GM03348 (cell line): ENCODE results near the gene CHST6.
"Not testable (repeated sequence)": the region's sequence is repeated elsewhere in the genome, so short reads cannot be mapped to it uniquely, and the experiment has no call there.

Experiments used
- DNase-seq: peaks from one replicate; pipeline ENCODE4 v3.0.0; 2012; ENCODE audit warnings: low spot score

Gene CHST6

DNA sequence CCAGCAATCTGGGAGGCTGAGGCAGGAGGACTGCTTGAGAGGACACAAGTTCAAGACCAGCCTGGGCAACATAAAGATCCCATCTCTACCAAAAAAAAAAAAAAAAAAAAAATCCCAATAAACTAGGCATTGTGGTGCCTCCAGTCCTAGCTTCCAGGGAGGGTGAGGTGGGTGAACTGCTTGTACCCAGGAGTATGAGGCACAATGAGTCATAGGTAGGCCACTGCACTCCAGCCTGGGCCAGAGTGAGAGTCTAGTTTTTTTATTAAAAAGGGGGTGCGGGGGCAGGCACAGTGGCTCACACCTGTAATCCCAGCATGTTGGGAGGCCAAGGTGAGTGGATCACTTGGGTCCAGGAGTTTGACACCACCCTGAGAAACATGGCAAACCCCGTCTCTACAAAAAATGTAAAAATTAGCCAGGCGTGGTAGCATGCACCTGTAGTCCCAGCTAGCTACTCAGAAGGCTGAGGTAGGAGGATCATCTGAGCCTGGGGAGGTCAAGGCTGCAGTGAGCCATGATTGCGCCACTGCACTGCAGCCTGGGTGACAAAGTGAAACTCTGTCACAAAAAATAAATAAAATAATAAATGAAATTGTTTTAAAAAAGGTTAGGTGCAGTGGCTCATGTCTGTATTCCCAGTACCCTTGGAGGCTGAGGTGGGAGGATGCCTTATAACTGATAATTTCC, 7.8 kb upstream of the CHST6 start:
- no peak for DNase-seq

- DNase-seq = not testable (repeated sequence)
Measured at GRCh38 chr16:75501820-75502219, 6.6 kb upstream of the CHST6 start.

GRCh38 chr16:75501359-75501758, 6.1 kb upstream of the CHST6 start:
- DNase-seq = no peak

DNA sequence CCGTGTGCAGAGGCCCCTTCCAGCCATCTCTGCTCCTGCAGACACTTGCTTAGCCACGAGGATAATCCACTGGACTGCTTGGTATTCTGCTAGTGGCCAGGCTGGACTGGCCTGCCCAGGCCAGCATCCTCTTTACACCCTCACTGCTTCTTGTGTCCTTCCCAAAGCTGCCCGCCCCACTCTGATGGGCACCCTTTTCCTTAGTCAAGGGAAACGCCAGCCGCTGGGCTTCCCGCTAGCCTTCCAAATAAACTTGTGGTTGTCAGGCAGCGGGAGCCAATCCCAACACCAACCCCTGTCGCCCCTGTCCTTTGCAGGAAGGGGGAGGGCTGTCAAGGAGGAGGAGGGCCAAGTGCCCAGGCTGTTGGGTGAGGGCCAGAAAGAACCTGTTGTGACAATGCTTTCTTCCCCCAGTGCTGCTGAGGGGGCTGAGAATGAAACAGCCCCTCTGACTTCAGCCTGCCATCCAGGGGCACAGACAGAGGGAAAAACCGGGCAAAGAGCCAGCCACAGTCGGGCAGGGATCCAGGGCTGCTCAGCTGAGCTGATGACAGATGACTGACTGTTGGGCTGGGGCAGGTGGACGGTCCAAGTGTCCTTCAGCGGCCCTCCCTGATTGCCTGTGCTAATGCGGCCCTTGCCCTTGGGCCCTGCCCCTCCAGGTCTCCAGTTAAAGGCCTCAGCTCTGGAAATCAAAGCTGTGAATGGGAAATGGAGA, 3.5 kb upstream of the CHST6 start:
- DNase-seq = not testable (repeated sequence)

GRCh38 chr16:75497558-75497957, 2.3 kb upstream of the CHST6 start:
- DNase-seq = no peak

GRCh38 chr16:75494661-75495075, 573 bp downstream of the CHST6 start:
- peak; percentile 29 for DNase-seq

- DNase-seq = no peak
Measured at GRCh38 chr16:75494184-75494583, 1.1 kb downstream of the CHST6 start.

DNA sequence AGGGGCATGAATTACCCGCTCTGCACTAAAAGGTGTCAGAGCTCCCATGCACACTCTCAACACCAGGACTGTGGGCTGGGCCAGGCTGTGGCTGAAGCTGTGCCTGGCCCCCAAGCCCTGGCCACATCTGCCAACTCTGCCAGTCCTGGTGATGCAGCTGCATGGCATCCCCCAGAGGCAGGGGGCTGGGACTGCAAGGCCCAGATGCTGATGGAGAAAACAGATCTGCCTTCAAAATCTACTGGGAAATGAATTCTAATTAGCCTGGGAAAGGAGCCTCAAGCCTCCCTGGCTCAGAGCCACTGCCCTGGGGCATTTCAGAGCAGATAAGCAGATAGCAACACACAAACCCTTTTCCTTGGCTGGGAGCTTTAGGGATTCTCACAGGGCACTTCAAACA, 3.4 kb downstream of the CHST6 start:
- DNase-seq = no peak

GRCh38 chr16:75488322-75488721, 6.9 kb downstream of the CHST6 start:
- no peak for DNase-seq

DNA sequence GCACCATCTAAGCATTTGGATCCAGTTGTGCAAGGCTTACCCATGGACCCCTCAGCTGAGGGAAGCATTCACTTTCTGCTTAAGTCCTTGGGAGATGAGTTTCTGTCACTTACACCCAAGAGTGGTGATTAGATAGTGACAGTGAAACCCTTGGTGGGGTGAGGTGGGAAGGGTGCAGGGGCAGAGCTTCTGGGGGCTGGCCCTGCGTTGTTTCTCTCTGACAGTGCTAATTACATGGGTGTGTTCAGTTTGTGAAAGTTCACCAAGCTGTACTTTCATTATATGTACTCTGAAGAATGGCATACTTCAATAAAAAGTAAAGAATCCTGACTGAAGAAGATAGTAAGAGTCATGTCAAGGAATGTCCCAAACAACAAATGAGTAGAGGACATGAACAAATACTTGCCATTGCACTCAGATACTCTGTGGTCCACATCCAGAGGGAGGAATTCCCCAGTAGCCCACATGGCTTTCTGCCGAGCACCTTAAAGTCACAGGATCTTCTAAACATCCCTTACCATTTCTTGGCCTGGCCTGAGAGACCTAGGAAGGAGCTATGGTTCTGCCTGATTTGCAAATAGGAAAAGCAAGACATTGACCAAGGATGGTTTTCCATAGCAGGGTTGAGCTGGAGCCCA, 8.4 kb downstream of the CHST6 start:
- no peak for DNase-seq

- no peak for DNase-seq
Measured at GRCh38 chr16:75486014-75486675, 9.1 kb downstream of the CHST6 start.

DNA sequence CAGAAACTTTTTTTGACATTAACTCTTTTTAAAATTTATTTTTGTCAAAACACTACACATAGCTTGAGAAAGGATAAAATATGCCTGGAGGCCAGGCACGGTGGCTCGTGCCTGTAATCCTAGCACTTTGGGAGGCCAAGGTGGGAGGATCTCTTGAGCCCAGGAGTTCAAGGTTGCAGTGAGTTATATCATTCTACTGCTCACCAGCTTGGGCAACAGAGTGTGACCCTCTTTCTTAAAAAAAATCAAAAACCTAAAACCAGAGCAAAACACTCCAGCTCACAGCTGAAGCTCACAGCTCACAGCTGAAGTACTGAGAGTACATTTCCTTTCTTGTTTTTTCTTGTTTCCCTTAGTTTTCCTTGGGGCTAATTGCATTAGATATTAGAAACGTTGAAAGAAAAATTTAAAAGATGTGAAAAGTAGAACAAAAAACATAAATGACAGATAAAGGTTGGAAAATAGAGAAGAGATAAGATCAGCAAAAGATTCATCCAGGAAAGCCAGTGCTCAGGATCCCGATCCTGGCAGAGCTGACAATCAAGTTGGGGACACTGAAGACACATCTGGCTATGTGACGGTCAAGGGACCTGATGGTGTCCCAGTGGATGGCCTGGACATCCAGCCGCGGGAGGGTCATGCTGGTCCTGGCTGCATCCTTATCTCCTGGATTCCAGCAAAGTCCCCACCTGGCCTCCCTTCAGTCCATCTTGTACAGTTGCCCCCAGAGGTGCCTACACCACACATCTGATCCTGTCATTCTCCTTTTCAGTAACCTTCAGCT, 9.8 kb downstream of the CHST6 start:
- no peak for DNase-seq

GRCh38 chr16:75483222-75483621, 12.0 kb downstream of the CHST6 start:
- DNase-seq = no peak

DNA sequence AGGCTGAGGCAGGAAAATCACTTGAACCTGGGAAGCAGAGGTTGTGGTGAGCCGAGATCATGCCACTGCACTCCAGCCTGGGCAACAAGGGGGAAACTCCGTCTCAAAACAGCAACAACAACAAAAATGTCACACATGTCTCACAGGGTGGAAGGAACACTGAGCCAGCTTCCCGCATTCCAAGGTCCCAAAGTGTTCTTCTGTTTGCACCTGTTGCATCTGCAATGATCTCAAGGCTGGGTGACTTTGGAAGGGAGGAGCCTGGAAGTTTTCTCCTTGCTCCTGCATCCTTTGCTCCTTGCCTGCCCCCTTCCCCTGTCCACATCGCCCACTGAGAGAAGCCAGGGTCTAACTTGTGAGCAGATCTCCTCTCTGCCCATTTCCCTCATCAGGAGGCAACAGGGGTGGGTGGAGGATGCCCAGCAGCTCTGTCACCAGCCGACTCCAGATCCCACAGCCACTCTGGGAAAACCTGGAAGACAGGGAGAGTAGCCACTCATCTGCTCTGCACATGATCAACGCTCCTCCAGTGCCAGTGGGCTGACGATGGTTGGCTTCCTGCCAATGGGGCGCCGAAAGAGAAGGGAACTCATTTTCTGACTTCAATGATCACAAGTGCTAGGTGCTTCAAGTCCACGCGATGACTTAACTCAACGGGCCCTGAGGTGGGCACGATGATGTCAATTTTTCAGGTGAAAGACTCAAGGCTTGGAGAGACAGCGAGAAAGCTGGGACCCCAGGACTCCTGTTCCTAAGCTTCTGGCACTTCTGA, 12.6 kb downstream of the CHST6 start:
- no peak for DNase-seq

- no peak for DNase-seq
Measured at GRCh38 chr16:75481475-75481874, 13.8 kb downstream of the CHST6 start.

- no peak for DNase-seq
Measured at GRCh38 chr16:75479421-75479990, 15.7 kb downstream of the CHST6 start.

GRCh38 chr16:75478480-75479345, 16.5 kb downstream of the CHST6 start:
- DNase-seq = no peak

- DNase-seq = no peak
Measured at GRCh38 chr16:75477680-75478473, 17.4 kb downstream of the CHST6 start.

DNA sequence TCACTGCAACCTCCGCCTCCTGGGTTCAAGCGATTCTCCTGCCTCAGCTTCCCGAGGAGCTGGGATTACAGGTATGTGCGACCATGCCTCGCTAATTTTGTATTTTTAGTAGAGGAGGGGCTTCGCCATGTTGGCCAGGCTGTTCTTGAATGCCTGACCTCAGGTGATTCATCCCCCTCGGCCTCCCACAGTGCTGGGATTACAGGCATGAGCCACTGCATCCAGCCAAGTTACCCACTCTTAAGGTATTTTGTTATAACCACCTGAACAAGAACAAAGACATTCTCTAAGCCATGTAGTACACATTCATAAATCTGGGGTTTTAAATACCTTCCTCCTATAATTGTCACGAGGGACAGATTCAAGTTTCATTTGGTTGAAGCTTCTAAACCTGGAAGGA, 18.4 kb downstream of the CHST6 start:
- DNase-seq = no peak
